Measurements from ENCODE around the gene MAL. TPM values are rescaled to one million over a fixed set of nuclear protein-coding genes. Genes with fewer than 3 reads are reported as not detected.

MAL gene
- total and polyA plus RNA-seq, 2 of the 13 experiments (the other 11 are each of a cell fraction or from before 2014, with no cell fraction given): not detected

GRCh38 chr2:95010126-95010525 lies 15.4 kb upstream of the MAL start:
- in situ Hi-C loops (cut with HindIII; ENCODE audit: extremely low pct_ligation_motif_present, low pct_unique_long_range_greater_than_20kb) (no loop called here), intact Hi-C loops (cut with micrococcal nuclease; ENCODE audit: unreplicated experiment) (no loop called here)
- H3K4me3 ChIP-seq (replicated peaks in 1 of 3; ENCODE audit: insufficient read depth in 1 of 3, low read depth in 2 of 3, low read length in 3 of 3): no peak overlapping the region
- no peak for ATAC-seq
- H3K27me3 ChIP-seq (ENCODE audit: control insufficient read depth in 1 of 2, insufficient read depth in 2 of 2, low read length in 2 of 2): peaks cover 3 to 50% of the 10 kb centered on the region in 2 experiments; a peak in 3 of 5 replicates
- H3K9ac ChIP-seq (ENCODE audit: insufficient read depth, low read depth, low read length): no peak overlapping the region
- TF ChIP-seq ZFP36 (IDR thresholded peaks at IDR 0.05; ENCODE audit: borderline replicate concordance, low read depth, low read length, partially characterized antibody) (no peak), ZNF713 (CRISPR knock-in tag; IDR thresholded peaks at IDR 0.05) (no peak), ZMAT3 (CRISPR knock-in tag; conservative IDR thresholded peaks at IDR 0.05) (no peak), HMG20A (CRISPR knock-in tag; IDR thresholded peaks at IDR 0.05; ENCODE audit: borderline replicate concordance) (no peak), SMC3 (IDR thresholded peaks at IDR 0.05; ENCODE audit: low read length) (no peak), ZEB1 (IDR thresholded peaks at IDR 0.05; ENCODE audit: insufficient replicate concordance, low read depth) (no peak), ZNF207 (IDR thresholded peaks at IDR 0.05; ENCODE audit: borderline replicate concordance) (no peak), HMG20B (CRISPR knock-in tag; conservative IDR thresholded peaks at IDR 0.05) (no peak), ZFP62 (CRISPR knock-in tag; IDR thresholded peaks at IDR 0.05) (no peak), U2AF2 (IDR thresholded peaks at IDR 0.05; ENCODE audit: low read depth, low read length) (no peak), YEATS4 (CRISPR knock-in tag; IDR thresholded peaks at IDR 0.05; ENCODE audit: borderline replicate concordance) (no peak), CHD4 (IDR thresholded peaks at IDR 0.05; ENCODE audit: borderline replicate concordance, low read length) (no peak), GATAD1 (CRISPR knock-in tag; IDR thresholded peaks at IDR 0.05) (no peak), ZNF724P (CRISPR knock-in tag; IDR thresholded peaks at IDR 0.05; ENCODE audit: borderline replicate concordance) (no peak), ZNF180 (CRISPR knock-in tag; IDR thresholded peaks at IDR 0.05; ENCODE audit: borderline replicate concordance, low read depth) (no peak), TSC22D2 (CRISPR knock-in tag; IDR thresholded peaks at IDR 0.05; ENCODE audit: borderline replicate concordance) (no peak), BRCA1 (CRISPR knock-in tag; IDR thresholded peaks at IDR 0.05) (no peak), ZFP36L1 (CRISPR knock-in tag; IDR thresholded peaks at IDR 0.05) (no peak), ZZZ3 (CRISPR knock-in tag; IDR thresholded peaks at IDR 0.05; ENCODE audit: borderline replicate concordance) (no peak), ZNF674 (CRISPR knock-in tag; IDR thresholded peaks at IDR 0.05; ENCODE audit: low read depth) (no peak)
- H3K4me1 ChIP-seq (ENCODE audit: insufficient read depth, low read length): no peaks in the 10 kb centered on the region
- no peak overlapping the region for H3K4me2 ChIP-seq (ENCODE audit: low read depth, low read length)
- no peaks in the 10 kb centered on the region for H3K36me3 ChIP-seq (replicated peaks in 1 of 2; ENCODE audit: control insufficient read depth in 1 of 2, insufficient read depth in 2 of 2, low read length in 2 of 2)
- no peak overlapping the region for H3K27ac ChIP-seq (ENCODE audit: extremely low read length, insufficient read depth, low read length)
- no peak for DNase-seq (ENCODE audit: low spot score)
- H3K9me3 ChIP-seq (ENCODE audit: low read length): no peaks in the 10 kb centered on the region
- FAIRE-seq: no peak
- no peaks in the 10 kb centered on the region for H3K79me2 ChIP-seq (ENCODE audit: insufficient read depth, low read length)
- CTCF ChIA-PET (ENCODE audit: low intra/inter-chr PET ratio, low total read pairs): no interaction called here
- BruUV-seq (replicated peaks): no TSS peak
- 30% methylated on average over 9 of the region's 10 CpGs for WGBS (ENCODE audit: low lambda C conversion rate)
- no peaks in the 10 kb centered on the region for H4K20me1 ChIP-seq (ENCODE audit: insufficient read depth, low read length)
- POLR2A ChIA-PET: no interaction called here
- H2AFZ ChIP-seq (ENCODE audit: low read length): no peak overlapping the region

Measured in HepG2 (cell line).